ENCODE data around the gene PAK1IP1. TPM values are rescaled to one million over a fixed set of nuclear protein-coding genes. Genes with fewer than 3 reads are reported as not detected.

Gene PAK1IP1
- polyA plus RNA-seq, 1 experiment, result 10.8 TPM

GRCh38 chr6:10725044-10725443, 30.3 kb downstream of the PAK1IP1 start:
- TF ChIP-seq CTCF (IDR thresholded peaks at IDR 0.05; ENCODE audit: insufficient read depth, low read depth, low read length), result no peak
- DNase-seq (ENCODE audit: low read depth), result no peak
- Histone ChIP-seq H3K36me3 (ENCODE audit: control insufficient read depth, insufficient read depth, low read length) (peaks cover 12% of the 10 kb centered on the region), H3K4me3 (ENCODE audit: low read depth, low read length) (no peak overlapping the region), H3K27me3 (ENCODE audit: control insufficient read depth, insufficient read depth, low read length) (no peaks in the 10 kb centered on the region)
- ChIA-PET CTCF (no interaction called here), POLR2A (no interaction called here)

GRCh38 chr6:10725716-10726115, 30.9 kb downstream of the PAK1IP1 start:
- no peak overlapping the region for H3K4me3 ChIP-seq (ENCODE audit: low read depth, low read length)
- ChIA-PET CTCF (no interaction called here), POLR2A (no interaction called here)
- DNase-seq (ENCODE audit: low read depth), result no peak
- H3K36me3 ChIP-seq (ENCODE audit: control insufficient read depth, insufficient read depth, low read length), result peaks cover 12% of the 10 kb centered on the region
- H3K27me3 ChIP-seq (ENCODE audit: control insufficient read depth, insufficient read depth, low read length), result no peaks in the 10 kb centered on the region
- no peak for TF ChIP-seq CTCF (IDR thresholded peaks at IDR 0.05; ENCODE audit: insufficient read depth, low read depth, low read length)

- H3K27me3 ChIP-seq (ENCODE audit: control insufficient read depth, insufficient read depth, low read length), result no peaks in the 10 kb centered on the region
- ChIA-PET CTCF (interaction anchor here (1.4 kb wide), 1 partner anchor 13 kb away, joined by 4 read pairs; no protein-coding TSS in a partner anchor), POLR2A (no interaction called here)
- H3K4me3 ChIP-seq (ENCODE audit: low read depth, low read length), result no peak overlapping the region
- TF ChIP-seq CTCF (IDR thresholded peaks at IDR 0.05; ENCODE audit: insufficient read depth, low read depth, low read length), result no peak
- no peak for DNase-seq (ENCODE audit: low read depth)
- peaks cover 16% of the 10 kb centered on the region for H3K36me3 ChIP-seq (ENCODE audit: control insufficient read depth, insufficient read depth, low read length)
These were observed 35.5 kb downstream of the PAK1IP1 start for GRCh38 chr6:10730254-10730653.

- ChIA-PET CTCF (interaction anchor here (0.8 to 2.7 kb wide), 3 partner anchors 10 to 32 kb away, joined by 3 to 6 read pairs (median 4); partner anchors contain the start of gene TMEM14C), POLR2A (no interaction called here)
- no peak for DNase-seq (ENCODE audit: low read depth)
- Histone ChIP-seq H3K36me3 (ENCODE audit: control insufficient read depth, insufficient read depth, low read length) (peaks cover 9% of the 10 kb centered on the region), H3K4me3 (ENCODE audit: low read depth, low read length) (no peak overlapping the region), H3K27me3 (ENCODE audit: control insufficient read depth, insufficient read depth, low read length) (no peaks in the 10 kb centered on the region)
- no peak for TF ChIP-seq CTCF (IDR thresholded peaks at IDR 0.05; ENCODE audit: insufficient read depth, low read depth, low read length)
These were observed 38.5 kb downstream of the PAK1IP1 start for GRCh38 chr6:10733151-10733715.

GRCh38 chr6:10733863-10734262, 39.1 kb downstream of the PAK1IP1 start:
- Histone ChIP-seq H3K27me3 (ENCODE audit: control insufficient read depth, insufficient read depth, low read length) (no peaks in the 10 kb centered on the region), H3K4me3 (ENCODE audit: low read depth, low read length) (no peak overlapping the region), H3K36me3 (ENCODE audit: control insufficient read depth, insufficient read depth, low read length) (peaks cover 9% of the 10 kb centered on the region)
- no peak for TF ChIP-seq CTCF (IDR thresholded peaks at IDR 0.05; ENCODE audit: insufficient read depth, low read depth, low read length)
- CTCF ChIA-PET, result interaction anchor here (2.7 kb wide), 1 partner anchor 11 kb away, joined by 6 read pairs; the partner anchor contains the start of gene TMEM14C
- DNase-seq (ENCODE audit: low read depth), result no peak
- POLR2A ChIA-PET, result no interaction called here

Measured in BJ (cell line).